Esophagus squamous epithelium (tissue), 4 donors: ENCODE data around the gene WSCD2.

ENCODE experiments used
- POLR2A ChIP-seq, 4 donors: fragments of 450-650 bp; IDR thresholded peaks; one replicate each; pipeline ENCODE4 v1.6.1; 2017; ENCODE audit warnings: antibody characterized with exemption in 4 of 4, mild to moderate bottlenecking in 4 of 4, moderate library complexity in 3 of 4
- TF ChIP-seq, protein P1 (sequence below), 6 experiments: fragments of 450-650 bp in 4 of 6; fragments of 200-600 bp in 2 of 6; sonication (generic) in 2 of 6; IDR thresholded peaks; one replicate each; pipeline ENCODE4 v1.5.1; 2016 to 2019; ENCODE audit warnings: antibody characterized with exemption in 6 of 6, mild to moderate bottlenecking in 4 of 6, moderate library complexity in 4 of 6

- no peak for TF ChIP-seq POLR2A (IDR thresholded peaks at IDR 0.05)
- TF ChIP-seq, protein P1, sequence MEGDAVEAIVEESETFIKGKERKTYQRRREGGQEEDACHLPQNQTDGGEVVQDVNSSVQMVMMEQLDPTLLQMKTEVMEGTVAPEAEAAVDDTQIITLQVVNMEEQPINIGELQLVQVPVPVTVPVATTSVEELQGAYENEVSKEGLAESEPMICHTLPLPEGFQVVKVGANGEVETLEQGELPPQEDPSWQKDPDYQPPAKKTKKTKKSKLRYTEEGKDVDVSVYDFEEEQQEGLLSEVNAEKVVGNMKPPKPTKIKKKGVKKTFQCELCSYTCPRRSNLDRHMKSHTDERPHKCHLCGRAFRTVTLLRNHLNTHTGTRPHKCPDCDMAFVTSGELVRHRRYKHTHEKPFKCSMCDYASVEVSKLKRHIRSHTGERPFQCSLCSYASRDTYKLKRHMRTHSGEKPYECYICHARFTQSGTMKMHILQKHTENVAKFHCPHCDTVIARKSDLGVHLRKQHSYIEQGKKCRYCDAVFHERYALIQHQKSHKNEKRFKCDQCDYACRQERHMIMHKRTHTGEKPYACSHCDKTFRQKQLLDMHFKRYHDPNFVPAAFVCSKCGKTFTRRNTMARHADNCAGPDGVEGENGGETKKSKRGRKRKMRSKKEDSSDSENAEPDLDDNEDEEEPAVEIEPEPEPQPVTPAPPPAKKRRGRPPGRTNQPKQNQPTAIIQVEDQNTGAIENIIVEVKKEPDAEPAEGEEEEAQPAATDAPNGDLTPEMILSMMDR (IDR thresholded peaks at IDR 0.05): no peak
Measured at GRCh38 chr12:108103087-108103486, 26.0 kb upstream of the WSCD2 start.
